Coronary artery (tissue), 2 donors: Measurements from ENCODE around the gene TICRR.

Experiments used
- DNase-seq: peaks from one replicate; pipeline ENCODE4 v3.0.0-alpha.2; 2017; ENCODE audit warnings: low spot score
- H3K27ac ChIP-seq, 2 donors: fragments of 200-600 bp; sonication (generic); one replicate each; pipeline ENCODE4 v1.5.1; 2016 to 2019
- H3K4me3 ChIP-seq: fragments of 200-600 bp; sonication (generic); 2 replicates; pipeline ENCODE4 v1.5.1; 2016; ENCODE audit warnings: mild to moderate bottlenecking, moderate library complexity
- TF ChIP-seq, protein P1 (sequence below): fragments of 200-600 bp; sonication (generic); IDR thresholded peaks from one replicate; pipeline ENCODE4 v1.5.1; 2019; ENCODE audit warnings: antibody characterized with exemption

The TICRR gene

DNA sequence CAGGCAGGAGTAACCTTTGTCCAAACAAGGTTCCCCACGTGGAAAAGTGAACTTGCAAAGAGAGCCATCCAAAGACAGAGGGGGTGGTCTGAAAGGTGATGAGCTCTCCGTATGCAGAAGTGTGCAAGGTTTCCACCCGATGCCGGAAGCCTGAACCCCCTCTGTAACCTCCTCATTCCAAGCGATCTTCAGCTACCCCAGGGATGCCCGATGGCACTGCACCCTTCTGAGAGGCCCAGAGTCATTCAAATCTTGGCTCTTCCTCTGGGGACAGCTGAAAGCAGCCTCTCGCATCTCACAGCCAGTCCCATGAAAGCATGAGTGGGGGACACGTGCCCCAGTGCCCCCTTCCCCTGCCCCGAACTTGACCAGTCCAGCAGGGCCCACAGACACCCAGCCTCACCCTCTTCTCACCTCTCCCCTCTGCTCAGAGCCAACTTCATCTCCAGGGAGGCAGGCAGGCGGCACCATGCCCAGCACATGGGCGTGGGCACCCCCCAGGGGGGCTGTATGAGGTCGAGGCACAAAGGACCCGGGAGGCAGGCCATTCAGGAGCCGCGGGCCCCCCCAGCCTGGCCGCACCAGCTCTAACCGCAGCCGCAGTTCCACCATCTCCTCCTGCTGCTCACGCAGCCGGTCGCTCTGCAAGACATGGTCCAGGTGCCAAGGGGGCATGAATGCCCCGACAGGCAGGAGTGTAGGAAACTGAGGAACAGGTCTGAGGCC is 71.3 kb downstream of the TICRR start:
- Histone ChIP-seq H3K4me3 (no peak overlapping the region), H3K27ac (no peak overlapping the region)
- no peak for DNase-seq
- TF ChIP-seq, protein P1, sequence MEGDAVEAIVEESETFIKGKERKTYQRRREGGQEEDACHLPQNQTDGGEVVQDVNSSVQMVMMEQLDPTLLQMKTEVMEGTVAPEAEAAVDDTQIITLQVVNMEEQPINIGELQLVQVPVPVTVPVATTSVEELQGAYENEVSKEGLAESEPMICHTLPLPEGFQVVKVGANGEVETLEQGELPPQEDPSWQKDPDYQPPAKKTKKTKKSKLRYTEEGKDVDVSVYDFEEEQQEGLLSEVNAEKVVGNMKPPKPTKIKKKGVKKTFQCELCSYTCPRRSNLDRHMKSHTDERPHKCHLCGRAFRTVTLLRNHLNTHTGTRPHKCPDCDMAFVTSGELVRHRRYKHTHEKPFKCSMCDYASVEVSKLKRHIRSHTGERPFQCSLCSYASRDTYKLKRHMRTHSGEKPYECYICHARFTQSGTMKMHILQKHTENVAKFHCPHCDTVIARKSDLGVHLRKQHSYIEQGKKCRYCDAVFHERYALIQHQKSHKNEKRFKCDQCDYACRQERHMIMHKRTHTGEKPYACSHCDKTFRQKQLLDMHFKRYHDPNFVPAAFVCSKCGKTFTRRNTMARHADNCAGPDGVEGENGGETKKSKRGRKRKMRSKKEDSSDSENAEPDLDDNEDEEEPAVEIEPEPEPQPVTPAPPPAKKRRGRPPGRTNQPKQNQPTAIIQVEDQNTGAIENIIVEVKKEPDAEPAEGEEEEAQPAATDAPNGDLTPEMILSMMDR = no peak

DNA sequence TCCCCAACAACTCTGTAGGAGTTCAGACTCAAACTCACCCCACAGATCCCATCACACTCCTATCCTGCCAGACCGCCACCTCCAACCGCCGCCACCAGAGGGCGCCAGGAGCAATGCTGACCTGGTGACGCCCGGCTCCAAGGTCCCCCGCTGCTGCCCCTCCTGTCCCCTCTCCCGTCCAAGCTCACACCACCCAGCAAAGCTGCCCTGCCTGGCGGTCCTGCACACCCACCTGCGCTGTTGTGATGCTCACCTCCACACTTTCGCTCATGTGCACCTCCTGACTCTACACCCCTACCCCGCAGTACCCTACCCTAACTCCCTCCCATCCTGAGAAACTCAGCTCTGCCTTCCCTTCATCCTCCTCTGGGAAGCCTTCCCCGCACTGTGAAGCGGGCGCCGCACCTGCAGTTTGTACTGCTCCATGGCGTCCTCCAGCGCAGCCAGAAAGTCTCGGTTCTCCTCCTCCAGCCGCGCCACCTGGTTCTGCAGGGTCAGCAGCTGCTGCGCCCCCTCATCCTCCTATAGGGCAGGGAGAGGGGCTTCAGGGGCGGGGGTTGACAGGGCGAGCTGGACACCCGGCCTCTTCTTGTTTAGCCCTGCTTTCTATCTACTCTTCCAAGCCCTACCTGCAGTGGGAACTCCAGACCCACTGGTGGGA is 72.1 kb downstream of the TICRR start:
- Histone ChIP-seq H3K27ac (no peak overlapping the region), H3K4me3 (peak overlapping the region; percentile 15)
- DNase-seq = no peak
- TF ChIP-seq, protein P1 = peak; percentile 85

DNA sequence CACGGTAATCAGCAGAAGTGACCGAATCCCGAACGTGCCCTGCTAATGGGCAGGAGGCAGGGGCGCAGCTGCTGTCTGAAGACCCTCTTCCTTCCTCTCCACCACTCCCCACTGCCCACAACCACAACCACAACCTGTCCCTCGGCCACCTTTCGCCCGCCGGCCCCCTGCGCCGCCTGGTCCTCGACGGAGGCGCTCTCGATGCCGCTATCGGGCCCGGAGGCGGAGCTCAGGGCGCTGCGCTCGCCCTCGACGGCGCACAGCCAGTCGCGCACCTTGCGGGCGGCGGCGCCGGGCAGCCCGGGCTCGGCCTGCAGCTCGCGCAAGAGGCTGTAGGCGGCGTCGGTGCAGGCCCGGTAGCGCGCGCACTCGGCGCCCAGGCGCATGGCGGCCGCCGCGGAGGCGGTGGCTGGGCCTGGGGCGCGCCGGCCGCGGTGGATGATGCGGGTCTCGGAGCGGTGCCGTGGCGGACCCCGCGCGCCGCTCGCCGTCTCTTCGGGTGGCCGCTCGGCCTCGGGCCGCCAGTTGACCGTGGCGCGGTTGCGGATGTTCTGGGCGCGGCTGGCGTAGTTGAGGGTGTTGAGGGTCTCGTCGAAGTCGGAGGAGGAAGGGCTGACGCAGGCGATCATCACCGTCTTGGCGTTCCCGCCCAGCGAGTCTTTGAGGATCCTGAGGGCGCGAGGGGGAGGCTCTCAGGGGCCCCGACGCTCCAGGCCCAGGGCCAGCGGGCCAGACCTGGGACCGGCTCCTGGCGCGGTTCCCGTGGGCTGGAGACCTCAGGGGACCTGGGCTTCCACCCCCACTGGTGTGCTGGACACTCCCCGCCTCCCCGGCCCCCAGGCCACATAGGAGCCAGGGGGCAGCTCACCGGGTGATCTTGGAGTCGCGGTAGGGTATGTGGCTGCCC is 73.1 kb downstream of the TICRR start:
- no peak for DNase-seq
- TF ChIP-seq, protein P1 = no peak
- no peak overlapping the region for H3K4me3 ChIP-seq
- H3K27ac ChIP-seq = no peak overlapping the region

DNA sequence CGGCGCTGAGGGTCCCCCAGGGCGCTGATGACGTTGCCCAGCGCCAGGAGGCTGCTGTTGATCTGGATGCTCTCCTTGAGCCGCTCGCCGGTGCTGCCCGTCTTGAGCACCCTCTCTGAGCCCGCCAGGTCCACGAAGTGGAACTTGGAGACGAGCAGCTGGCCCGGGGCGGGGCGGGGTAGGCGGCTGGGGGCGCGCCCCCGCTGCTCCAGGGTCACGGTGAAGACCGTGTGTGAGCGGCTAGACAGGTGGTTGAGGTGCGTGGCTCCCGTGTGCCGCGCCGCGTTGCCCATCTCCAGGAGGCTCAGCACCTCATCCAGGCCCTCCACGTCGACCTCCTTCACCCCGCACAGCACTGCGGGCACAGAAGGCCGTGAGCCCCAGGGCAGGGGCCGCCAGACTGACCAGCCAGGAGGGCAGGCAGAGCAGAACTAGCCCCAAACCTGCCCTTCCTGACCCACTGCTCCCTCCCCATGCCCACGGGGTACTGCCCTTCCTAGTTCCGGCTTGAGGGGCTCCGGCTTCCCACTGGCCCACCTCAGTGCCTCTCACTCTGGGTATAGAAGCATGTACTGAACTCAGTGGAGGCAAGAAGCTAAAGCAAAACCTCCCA is 73.8 kb downstream of the TICRR start:
- no peak overlapping the region for H3K27ac ChIP-seq
- DNase-seq = no peak
- TF ChIP-seq, protein P1 = no peak
- H3K4me3 ChIP-seq = no peak overlapping the region

DNA sequence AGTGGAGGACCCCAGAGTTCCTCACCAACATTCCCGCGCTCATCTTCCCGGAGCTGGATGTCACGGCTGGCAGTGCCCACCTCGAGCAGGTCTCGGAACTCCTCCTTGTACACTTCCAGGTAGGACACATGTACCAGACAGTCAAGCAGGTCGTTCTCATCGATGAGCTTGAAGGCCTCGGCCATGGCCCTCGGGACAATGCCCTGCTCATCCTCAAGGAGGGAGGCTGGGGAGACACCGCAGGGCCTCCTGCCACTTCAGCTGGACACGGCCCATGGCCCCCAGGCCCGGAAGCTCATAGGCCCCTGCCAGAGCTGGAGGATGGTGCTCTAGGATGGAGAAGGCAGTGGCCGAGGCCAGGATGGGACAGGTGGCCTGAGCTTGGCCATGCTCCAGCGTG is 74.4 kb downstream of the TICRR start:
- TF ChIP-seq, protein P1 = no peak
- no peak for DNase-seq
- Histone ChIP-seq H3K27ac (no peak overlapping the region), H3K4me3 (no peak overlapping the region)

DNA sequence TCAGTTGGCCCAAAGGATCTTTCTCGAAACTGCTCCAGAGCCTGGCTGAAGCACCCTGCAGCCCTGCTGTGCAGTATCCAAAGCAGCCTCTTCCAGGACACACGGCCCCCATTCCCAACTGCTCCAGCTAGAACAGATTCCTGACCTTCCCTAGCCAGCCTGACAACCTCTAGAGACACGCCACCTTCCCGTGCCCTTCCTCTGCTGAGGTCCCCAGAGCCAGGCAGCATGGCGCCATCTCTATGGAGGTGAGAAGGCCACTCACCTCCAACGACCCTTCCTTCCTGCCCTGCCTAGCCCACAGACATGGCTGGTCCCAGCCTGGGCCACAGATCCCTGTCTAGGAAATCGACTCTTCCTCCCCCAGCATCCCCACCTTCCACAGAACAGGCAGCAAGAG is 76.9 kb downstream of the TICRR start:
- TF ChIP-seq, protein P1 = no peak
- no peak overlapping the region for H3K4me3 ChIP-seq
- H3K27ac ChIP-seq = no peak overlapping the region
- DNase-seq = no peak
